Measurements from ENCODE around the gene MAGIX.

GRCh38 chrX:49210406-49210805, 47.8 kb downstream of the MAGIX start:
- TF ChIP-seq CTCF (conservative IDR thresholded peaks at IDR 0.05; ENCODE audit: low read depth in 2 of 2) (no peak), EZH2 (IDR thresholded peaks at IDR 0.05; ENCODE audit: low read depth, unreplicated experiment) (no peak), JUNB (IDR thresholded peaks at IDR 0.05; ENCODE audit: unreplicated experiment) (no peak), POLR2AphosphoS5 (IDR thresholded peaks at IDR 0.05; ENCODE audit: low read depth) (no peak), CREB1 (CRISPR knock-in tag; IDR thresholded peaks at IDR 0.05; ENCODE audit: low read depth) (no peak), ZNF114 (CRISPR knock-in tag; IDR thresholded peaks at IDR 0.05) (no peak), EZH2phosphoT487 (IDR thresholded peaks at IDR 0.05; ENCODE audit: unreplicated experiment) (no peak), NANOG (IDR thresholded peaks at IDR 0.05; ENCODE audit: borderline replicate concordance) (no peak), ZNF331 (CRISPR knock-in tag; IDR thresholded peaks at IDR 0.05; ENCODE audit: low read depth) (no peak), STAT1 (IDR thresholded peaks at IDR 0.05; ENCODE audit: unreplicated experiment) (no peak)
- TF ChIP-seq, protein P1, sequence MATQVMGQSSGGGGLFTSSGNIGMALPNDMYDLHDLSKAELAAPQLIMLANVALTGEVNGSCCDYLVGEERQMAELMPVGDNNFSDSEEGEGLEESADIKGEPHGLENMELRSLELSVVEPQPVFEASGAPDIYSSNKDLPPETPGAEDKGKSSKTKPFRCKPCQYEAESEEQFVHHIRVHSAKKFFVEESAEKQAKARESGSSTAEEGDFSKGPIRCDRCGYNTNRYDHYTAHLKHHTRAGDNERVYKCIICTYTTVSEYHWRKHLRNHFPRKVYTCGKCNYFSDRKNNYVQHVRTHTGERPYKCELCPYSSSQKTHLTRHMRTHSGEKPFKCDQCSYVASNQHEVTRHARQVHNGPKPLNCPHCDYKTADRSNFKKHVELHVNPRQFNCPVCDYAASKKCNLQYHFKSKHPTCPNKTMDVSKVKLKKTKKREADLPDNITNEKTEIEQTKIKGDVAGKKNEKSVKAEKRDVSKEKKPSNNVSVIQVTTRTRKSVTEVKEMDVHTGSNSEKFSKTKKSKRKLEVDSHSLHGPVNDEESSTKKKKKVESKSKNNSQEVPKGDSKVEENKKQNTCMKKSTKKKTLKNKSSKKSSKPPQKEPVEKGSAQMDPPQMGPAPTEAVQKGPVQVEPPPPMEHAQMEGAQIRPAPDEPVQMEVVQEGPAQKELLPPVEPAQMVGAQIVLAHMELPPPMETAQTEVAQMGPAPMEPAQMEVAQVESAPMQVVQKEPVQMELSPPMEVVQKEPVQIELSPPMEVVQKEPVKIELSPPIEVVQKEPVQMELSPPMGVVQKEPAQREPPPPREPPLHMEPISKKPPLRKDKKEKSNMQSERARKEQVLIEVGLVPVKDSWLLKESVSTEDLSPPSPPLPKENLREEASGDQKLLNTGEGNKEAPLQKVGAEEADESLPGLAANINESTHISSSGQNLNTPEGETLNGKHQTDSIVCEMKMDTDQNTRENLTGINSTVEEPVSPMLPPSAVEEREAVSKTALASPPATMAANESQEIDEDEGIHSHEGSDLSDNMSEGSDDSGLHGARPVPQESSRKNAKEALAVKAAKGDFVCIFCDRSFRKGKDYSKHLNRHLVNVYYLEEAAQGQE (IDR thresholded peaks at IDR 0.05; ENCODE audit: unreplicated experiment) = no peak
